DMS79 (cell line): ENCODE measurements around the gene YARS1.

Experiments used
- DNase-seq: peaks from one replicate; lab custom pipeline; 2025; lab: John Stamatoyannopoulos, UW

Gene YARS1

GRCh38 chr1:32817159-32817814 lies at the start of gene YARS1, which contains the start of gene S100PBP:
Gene YARS1, minus strand, starts transcription at chr1:32817358. Its CDS starts 114 bp downstream, at chr1:32817244.
Gene S100PBP, plus strand, starts transcription at chr1:32817653. Its CDS starts 8,447 bp downstream, at chr1:32826100.
- DNase-seq = peak; percentile 98

GRCh38 chr1:32865639-32866405 lies 48.7 kb upstream of the YARS1 start:
- DNase-seq = no peak

GRCh38 chr1:32864375-32865019 lies 47.3 kb upstream of the YARS1 start:
- DNase-seq = no peak

- DNase-seq = no peak
These were observed 46.7 kb upstream of the YARS1 start for GRCh38 chr1:32863881-32864245.

- no peak for DNase-seq
These were observed 46.2 kb upstream of the YARS1 start for GRCh38 chr1:32863218-32863880.

- no peak for DNase-seq
These were observed 44.9 kb upstream of the YARS1 start for GRCh38 chr1:32861904-32862695.

- DNase-seq = no peak
These were observed 43.4 kb upstream of the YARS1 start for GRCh38 chr1:32860566-32860965.

GRCh38 chr1:32859915-32860314 lies 42.8 kb upstream of the YARS1 start:
- no peak for DNase-seq

- no peak for DNase-seq
These were observed 41.6 kb upstream of the YARS1 start for GRCh38 chr1:32858791-32859190.

GRCh38 chr1:32858136-32858535 lies 41.0 kb upstream of the YARS1 start:
- DNase-seq = no peak

- no peak for DNase-seq
These were observed 38.9 kb upstream of the YARS1 start for GRCh38 chr1:32855861-32856617.

- no peak for DNase-seq
These were observed 31.4 kb upstream of the YARS1 start for GRCh38 chr1:32848354-32849063.

- no peak for DNase-seq
These were observed 14.7 kb upstream of the YARS1 start for GRCh38 chr1:32831878-32832277.

- peak; percentile 96 for DNase-seq
These were observed 13.1 kb upstream of the YARS1 start for GRCh38 chr1:32830092-32830852.

GRCh38 chr1:32828341-32828740 lies 11.2 kb upstream of the YARS1 start:
- DNase-seq = no peak

GRCh38 chr1:32825181-32825580 lies 8.0 kb upstream of the YARS1 start:
- no peak for DNase-seq

- peak; percentile 25 for DNase-seq
These were observed 1.8 kb upstream of the YARS1 start for GRCh38 chr1:32818804-32819541.
